Liver (tissue), 9 donors: ENCODE data around the gene EHBP1. TPM values are rescaled to one million over a fixed set of nuclear protein-coding genes. Genes with fewer than 3 reads are reported as not detected.

ENCODE experiments used
- DNase-seq: peaks from one replicate; pipeline ENCODE4 v3.0.0-alpha.2; 2017; ENCODE audit warnings: low spot score
- H3K27ac ChIP-seq, 2 donors: one replicate each; pipeline ENCODE4 v1.7.0; 2013; ENCODE audit warnings: inconsistent platforms in 2 of 2, low read length in 2 of 2, control low read depth in 1 of 2, low read depth in 1 of 2, mild to moderate bottlenecking in 1 of 2
- H3K27me3 ChIP-seq, 4 donors: one replicate each; pipeline versions ENCODE4 v1.6.1 to v1.7.0; 2013; ENCODE audit warnings: low read length in 3 of 4, inconsistent platforms in 1 of 4, mild to moderate bottlenecking in 1 of 4, moderate library complexity in 1 of 4; ENCODE audit not compliant: control insufficient read depth in 4 of 4, insufficient read depth in 4 of 4
- H3K36me3 ChIP-seq, 4 donors: one replicate each; pipeline versions ENCODE4 v1.6.1 to v1.7.0; 2013; ENCODE audit warnings: low read length in 3 of 4, mild to moderate bottlenecking in 3 of 4, low read depth in 1 of 4, moderate library complexity in 1 of 4; ENCODE audit not compliant: control insufficient read depth in 4 of 4, insufficient read depth in 3 of 4
- H3K4me1 ChIP-seq, 4 donors: one replicate each; pipeline versions ENCODE4 v1.6.1 to v1.7.0; 2013; ENCODE audit warnings: low read length in 3 of 4, mild to moderate bottlenecking in 3 of 4, moderate library complexity in 1 of 4; ENCODE audit not compliant: control insufficient read depth in 4 of 4, insufficient read depth in 4 of 4
- H3K4me3 ChIP-seq, 3 donors: one replicate each; pipeline versions ENCODE4 v1.6.1 to v1.7.0; 2013; ENCODE audit warnings: low read length in 3 of 3, control low read depth in 1 of 3, low read depth in 1 of 3, mild to moderate bottlenecking in 1 of 3
- H3K9ac ChIP-seq, 2 donors: one replicate each; pipeline ENCODE4 v1.7.0; 2013; ENCODE audit warnings: low read length in 2 of 2, mild to moderate bottlenecking in 2 of 2, moderate library complexity in 2 of 2, control low read depth in 1 of 2, low read depth in 1 of 2
- H3K9me3 ChIP-seq, 4 donors: one replicate each; pipeline versions ENCODE4 v1.6.1 to v1.7.0; 2013; ENCODE audit warnings: low read length in 3 of 4; ENCODE audit not compliant: control insufficient read depth in 4 of 4
- ATF3 ChIP-seq: IDR thresholded peaks from 2 replicates; pipeline ENCODE4 v1.6.1; 2016; ENCODE audit warnings: antibody characterized with exemption
- EGR1 ChIP-seq, 2 donors: IDR thresholded peaks; 2 replicates each; pipeline ENCODE4 v1.6.1; 2016 to 2018; ENCODE audit warnings: antibody characterized with exemption in 2 of 2, low read depth in 2 of 2
- FOXA2 ChIP-seq: IDR thresholded peaks from 2 replicates; pipeline ENCODE4 v1.6.1; 2016; ENCODE audit warnings: antibody characterized with exemption
- GABPA ChIP-seq, 2 donors: IDR thresholded peaks in 1 of 2; conservative IDR thresholded peaks in 1 of 2; 2 replicates each; pipeline ENCODE4 v1.6.1; 2016; ENCODE audit warnings: antibody characterized with exemption in 2 of 2, mild to moderate bottlenecking in 1 of 2, moderate library complexity in 1 of 2
- HNF4A ChIP-seq, 2 donors: conservative IDR thresholded peaks; 2 replicates each; pipeline ENCODE4 v1.6.1; 2016; ENCODE audit warnings: antibody characterized with exemption in 2 of 2, mild to moderate bottlenecking in 2 of 2
- HNF4G ChIP-seq: IDR thresholded peaks from 2 replicates; pipeline ENCODE4 v1.6.1; 2016; ENCODE audit warnings: antibody characterized with exemption
- JUND ChIP-seq, 2 donors: IDR thresholded peaks; 2 replicates each; pipeline ENCODE4 v1.6.1; 2016; ENCODE audit warnings: antibody characterized with exemption in 2 of 2
- MAX ChIP-seq: IDR thresholded peaks from 2 replicates; pipeline ENCODE4 v1.6.1; 2016; ENCODE audit warnings: antibody characterized with exemption
- REST ChIP-seq: IDR thresholded peaks from 2 replicates; pipeline ENCODE4 v1.6.1; 2016; ENCODE audit warnings: antibody characterized with exemption, mild to moderate bottlenecking
- RXRA ChIP-seq, 2 donors: IDR thresholded peaks; 2 replicates each; pipeline ENCODE4 v1.6.1; 2017 to 2018; ENCODE audit warnings: antibody characterized with exemption in 2 of 2, mild to moderate bottlenecking in 1 of 2
- SP1 ChIP-seq: IDR thresholded peaks from 2 replicates; pipeline ENCODE4 v1.6.1; 2018; ENCODE audit warnings: antibody characterized with exemption, mild to moderate bottlenecking
- TAF1 ChIP-seq: conservative IDR thresholded peaks from 2 replicates; pipeline ENCODE4 v1.6.1; 2016; ENCODE audit warnings: antibody characterized with exemption, mild to moderate bottlenecking
- YY1 ChIP-seq: IDR thresholded peaks from 2 replicates; pipeline ENCODE4 v1.6.1; 2016; ENCODE audit warnings: antibody characterized with exemption, mild to moderate bottlenecking
- ZBTB33 ChIP-seq: IDR thresholded peaks from 2 replicates; pipeline ENCODE4 v1.6.1; 2016; ENCODE audit warnings: antibody characterized with exemption
- WGBS: extraction: QIAGEN DNeasy Blood & Tissue Kit; methylation state at CpG from one replicate; pipeline ENCODE4 v1.1.7; 2013; 5-methylcytosine and 5-hydroxymethylcytosine counted together
- polyA plus RNA-seq, 2 donors: library from polyadenylated mRNA; stranded (reverse) in 1 of 2; unstranded in 1 of 2; fragments of 200-250 nt in 1 of 2; fragments of >200 nt in 1 of 2; fragmentation: Nextera tagmentation in 1 of 2; extraction: Ambion mirVana in 1 of 2; gene quantifications; one replicate each; pipeline versions ENCODE4 v1.2.1 to v1.2.3, GENCODE V29; 2013 to 2015
- total RNA-seq, 2 donors: library from RNA; depleted of rRNA; stranded (reverse); fragments of >200 nt; gene quantifications; one replicate each; pipeline ENCODE4 v1.2.3, GENCODE V29; 2014
- donor health status: healthy.
- donor health status: healthy.
- donor health status: healthy.
- donor health status: healthy.
- donor health status: healthy.

EHBP1 gene
- total and polyA plus RNA-seq, 4 donors: 16.6 to 85.8 (median 24.4) TPM

- no peak overlapping the region for H3K9ac ChIP-seq
- H3K27me3 ChIP-seq: no peaks in the 10 kb centered on the region
- no peak overlapping the region for H3K27ac ChIP-seq
- peaks cover 0 to 9% (median 2%) of the 10 kb centered on the region in 4 donors for H3K36me3 ChIP-seq
- H3K4me3 ChIP-seq: no peak overlapping the region
- DNase-seq: no peak
- no peaks in the 10 kb centered on the region for H3K4me1 ChIP-seq
- TF ChIP-seq ATF3: no peak
- TF ChIP-seq GABPA (IDR thresholded peaks at IDR 0.05 in 1 of 2, conservative IDR thresholded peaks at IDR 0.05 in 1 of 2): no peak
- TF ChIP-seq RXRA (IDR thresholded peaks at IDR 0.05): no peak
- no peak for TF ChIP-seq SP1
- TF ChIP-seq MAX: no peak
- no peak for TF ChIP-seq REST
- no peak for TF ChIP-seq HNF4A (conservative IDR thresholded peaks at IDR 0.05)
- no peak for TF ChIP-seq TAF1
- no peak for TF ChIP-seq ZBTB33
- no peak for TF ChIP-seq HNF4G
- no peak for TF ChIP-seq EGR1 (IDR thresholded peaks at IDR 0.05; ENCODE audit: low read depth in 2 of 2)
- no peak for TF ChIP-seq JUND (IDR thresholded peaks at IDR 0.05)
- no peak for TF ChIP-seq YY1
- TF ChIP-seq FOXA2: no peak
- H3K9me3 ChIP-seq: no peaks in the 10 kb centered on the region
- 98% methylated on average over 4 of the region's 4 CpGs for WGBS
These were observed 329.0 kb downstream of the EHBP1 start for GRCh38 chr2:63034526-63034925.

GRCh38 chr2:63035169-63035568 lies 329.7 kb downstream of the EHBP1 start:
- no peak overlapping the region for H3K27ac ChIP-seq
- H3K4me1 ChIP-seq: no peaks in the 10 kb centered on the region
- H3K9ac ChIP-seq: no peak overlapping the region
- H3K27me3 ChIP-seq: no peaks in the 10 kb centered on the region
- TF ChIP-seq REST (no peak), MAX (no peak)
- WGBS: 96% methylated on average over 2 of the region's 2 CpGs
- peaks cover 0 to 9% (median 3%) of the 10 kb centered on the region in 4 donors for H3K36me3 ChIP-seq
- no peaks in the 10 kb centered on the region for H3K9me3 ChIP-seq
- no peak overlapping the region for H3K4me3 ChIP-seq
- DNase-seq: no peak
